GM23338 (cell line): ENCODE results near the gene LCN12. TPM values are rescaled to one million over a fixed set of nuclear protein-coding genes. Genes with fewer than 3 reads are reported as not detected.

Experiments
- ATAC-seq: fragments of 200-7000 bp; cut with Tn5 transposase; 3 replicates; pipeline ENCODE4 v1.9.1; 2020
- DNase-seq: peaks from one replicate; pipeline ENCODE4 v3.0.0-alpha.2; 2015; ENCODE audit warnings: low spot score
- H2AFZ ChIP-seq: fragments of 200-600 bp; sonication (generic); 2 replicates; pipeline ENCODE4 v1.8.0; 2016; ENCODE audit warnings: antibody characterized with exemption, mild to moderate bottlenecking, moderate library complexity
- H3F3A ChIP-seq: fragments of 200-600 bp; sonication (generic); replicated peaks from 2 replicates; pipeline ENCODE4 v1.8.0; 2017; ENCODE audit warnings: antibody characterized with exemption, mixed run types, low read depth
- H3K27ac ChIP-seq: fragments of 200-600 bp; sonication (generic); 2 replicates; pipeline ENCODE4 v1.6.1; 2016; ENCODE audit warnings: low read depth
- H3K27me3 ChIP-seq: fragments of 200-600 bp; sonication (generic); 2 replicates; pipeline ENCODE4 v1.8.0; 2016; ENCODE audit warnings: mild to moderate bottlenecking, mixed run types, moderate library complexity; ENCODE audit not compliant: insufficient read depth
- H3K36me3 ChIP-seq: fragments of 200-600 bp; sonication (generic); 2 replicates; pipeline ENCODE4 v1.8.0; 2016; ENCODE audit warnings: mild to moderate bottlenecking; ENCODE audit not compliant: insufficient read depth
- H3K4me1 ChIP-seq: fragments of 200-600 bp; sonication (generic); 2 replicates; pipeline ENCODE4 v1.8.0; 2016; ENCODE audit warnings: mild to moderate bottlenecking, moderate library complexity; ENCODE audit not compliant: insufficient read depth
- H3K4me2 ChIP-seq: fragments of 200-600 bp; sonication (generic); 2 replicates; pipeline ENCODE4 v1.7.1; 2017; ENCODE audit warnings: mixed run types
- H3K4me3 ChIP-seq: fragments of 200-600 bp; sonication (generic); 2 replicates; pipeline ENCODE4 v1.6.1; 2016; ENCODE audit warnings: mixed run types
- H3K79me2 ChIP-seq: fragments of 200-600 bp; sonication (generic); replicated peaks from 2 replicates; pipeline ENCODE4 v1.8.0; 2017; ENCODE audit warnings: mild to moderate bottlenecking; ENCODE audit not compliant: insufficient read depth
- H3K9me2 ChIP-seq: fragments of 200-600 bp; sonication (generic); 2 replicates; pipeline ENCODE4 v1.8.0; 2017; ENCODE audit not compliant: insufficient read depth
- H4K20me1 ChIP-seq: fragments of 200-600 bp; sonication (generic); replicated peaks from 2 replicates; pipeline ENCODE4 v1.8.0; 2017; ENCODE audit warnings: mild to moderate bottlenecking; ENCODE audit not compliant: insufficient read depth
- H3K27ac Mint-ChIP-seq: 2 replicates; pipeline ENCODE4 v1.8.0; 2020; ENCODE audit warnings: inconsistent platforms, mild to moderate bottlenecking, moderate library complexity, mixed read lengths
- H3K27me3 Mint-ChIP-seq: 3 replicates; pipeline ENCODE4 v1.8.0; 2022; ENCODE audit warnings: low read depth, mild to moderate bottlenecking, moderate library complexity, mixed read lengths, inconsistent platforms; ENCODE audit not compliant: insufficient read depth, poor library complexity
- H3K36me3 Mint-ChIP-seq: 3 replicates; pipeline ENCODE4 v1.8.0; 2021; ENCODE audit warnings: low read depth, mild to moderate bottlenecking, inconsistent platforms, moderate library complexity, mixed read lengths
- H3K4me1 Mint-ChIP-seq: 3 replicates; pipeline ENCODE4 v1.8.0; 2020; ENCODE audit warnings: mild to moderate bottlenecking, inconsistent platforms, mixed read lengths
- H3K4me3 Mint-ChIP-seq: 3 replicates; pipeline ENCODE4 v1.8.0; 2021; ENCODE audit warnings: moderate library complexity, mild to moderate bottlenecking, inconsistent platforms, mixed read lengths
- H3K9me3 Mint-ChIP-seq: 3 replicates; pipeline ENCODE4 v1.8.0; 2020; ENCODE audit warnings: moderate library complexity, mild to moderate bottlenecking, inconsistent platforms, mixed read lengths
- EZH2 ChIP-seq: fragments of 200-600 bp; sonication (generic); IDR thresholded peaks from one replicate; pipeline ENCODE4 v1.8.0; 2017; ENCODE audit warnings: antibody characterized with exemption, mild to moderate bottlenecking, low read depth; ENCODE audit not compliant: unreplicated experiment
- NANOG ChIP-seq: IDR thresholded peaks from 2 replicates; pipeline ENCODE4 v1.6.1; 2016; ENCODE audit warnings: antibody characterized with exemption, borderline replicate concordance
- STAT1 ChIP-seq: IDR thresholded peaks from one replicate; pipeline ENCODE4 v1.6.1; 2016; ENCODE audit warnings: antibody characterized with exemption; ENCODE audit not compliant: unreplicated experiment
- ZNF114 ChIP-seq: fragments of 250-450 bp; sonication (Bioruptor Pico); IDR thresholded peaks from 2 replicates; pipeline ENCODE4 v1.5.0; 2020; ENCODE audit warnings: mild to moderate bottlenecking, moderate library complexity
- ZNF331 ChIP-seq: fragments of 250-450 bp; sonication (Bioruptor Pico); IDR thresholded peaks from 2 replicates; pipeline ENCODE4 v1.5.0; 2020; ENCODE audit warnings: low read depth, mild to moderate bottlenecking, moderate library complexity
- polyA plus RNA-seq: library from polyadenylated mRNA; unstranded; fragments of >200 nt; fragmentation: Nextera tagmentation; extraction: Ambion mirVana; gene quantifications from 2 replicates; pipeline ENCODE4 v1.2.1, GENCODE V29; 2016
- total RNA-seq: library from RNA; depleted of rRNA; stranded (reverse); fragments of >200 nt; shearing (Covaris generic); gene quantifications from 2 replicates; pipeline ENCODE4 v1.2.3, GENCODE V29; 2014
- TF ChIP-seq, protein P1 (sequence below): IDR thresholded peaks from one replicate; pipeline ENCODE4 v1.6.1; 2018; ENCODE audit warnings: antibody characterized with exemption; ENCODE audit not compliant: unreplicated experiment
- TF ChIP-seq, protein P2 (sequence below), 2 experiments: fragments of 200-600 bp in 1 of 2; sonication (generic) in 1 of 2; conservative IDR thresholded peaks; 2 replicates each; pipeline versions ENCODE4 v1.5.1 to v1.6.1; 2016 to 2017; ENCODE audit warnings: antibody characterized with exemption in 2 of 2, low read depth in 2 of 2, mild to moderate bottlenecking in 2 of 2, moderate library complexity in 1 of 2
- TF ChIP-seq, protein P3 (sequence below): IDR thresholded peaks from 2 replicates; pipeline ENCODE4 v1.6.1; 2016; ENCODE audit warnings: antibody characterized with exemption

The LCN12 gene
- total and polyA plus RNA-seq, 2 experiments from 2014 or later: 0.39 to 0.69 TPM

DNA sequence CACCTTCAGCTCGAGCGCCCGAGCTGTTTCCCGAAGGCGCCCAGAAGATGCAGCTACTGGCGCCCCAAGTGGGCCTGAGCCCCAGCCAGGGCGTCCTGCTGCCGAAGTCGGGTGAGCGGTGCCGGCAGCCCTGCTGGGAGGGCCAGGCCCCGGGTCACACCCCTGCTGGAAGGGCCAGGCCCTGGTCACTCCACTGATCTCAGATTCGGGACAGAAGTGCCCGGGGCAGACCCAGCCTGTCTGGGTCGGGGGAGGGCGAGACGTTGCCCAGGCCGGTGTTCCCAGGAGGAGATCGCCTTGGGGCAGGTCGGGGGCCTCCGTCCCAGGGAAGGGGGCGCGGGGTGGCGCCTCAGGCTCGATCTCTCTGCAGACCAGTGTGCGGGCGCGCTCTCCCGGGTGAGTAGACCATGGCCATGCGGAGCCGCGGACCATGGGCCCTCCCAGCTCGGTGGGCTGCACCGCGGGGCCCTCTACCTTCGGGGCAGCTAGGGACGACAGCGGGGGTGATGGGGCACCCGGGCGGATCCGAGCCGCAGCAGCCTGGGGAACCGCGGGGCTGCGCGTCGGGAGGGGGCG, 33.0 kb downstream of the LCN12 start:
- no peak overlapping the region for H3K27ac Mint-ChIP-seq
- H3K4me2 ChIP-seq: peak overlapping the region; percentile 93

DNA sequence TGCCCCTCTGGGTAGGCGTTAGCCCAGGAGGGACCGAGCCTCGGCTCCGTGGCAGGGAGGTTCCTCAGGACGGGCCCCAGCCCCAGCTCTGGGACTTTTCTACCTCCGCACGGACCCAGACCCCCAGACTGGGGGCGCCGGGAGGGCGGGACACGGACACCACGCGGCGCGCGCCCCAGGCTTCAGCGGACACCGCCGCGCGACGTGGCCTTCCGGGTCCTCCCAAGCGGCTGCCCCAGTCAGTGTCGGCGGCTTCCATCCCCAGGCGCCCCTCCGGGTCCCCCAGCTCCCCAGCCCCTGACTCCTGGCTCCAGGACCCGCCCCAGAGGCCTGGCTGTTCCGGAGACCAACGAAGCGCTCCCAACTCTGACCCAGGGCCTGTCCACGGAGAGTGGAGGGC, 33.8 kb downstream of the LCN12 start:
- Histone ChIP-seq H2AFZ (peak overlapping the region; percentile 74; the same call in 1 of the 2 replicates), H3F3A (no peaks in the 10 kb centered on the region), H3K27ac (no peak overlapping the region), H3K4me2 (peak overlapping the region; percentile 93), H3K9me2 (no peaks in the 10 kb centered on the region), H3K27me3 (peaks cover 45% of the 10 kb centered on the region), H4K20me1 (no peaks in the 10 kb centered on the region), H3K4me1 (peaks cover 3% of the 10 kb centered on the region; the same call in 1 of the 2 replicates), H3K36me3 (no peaks in the 10 kb centered on the region), H3K4me3 (peak overlapping the region; percentile 68), H3K79me2 (no peaks in the 10 kb centered on the region)
- no peaks in the 10 kb centered on the region; the same call in 2 of the 3 replicates for H3K4me1 Mint-ChIP-seq
- H3K9me3 Mint-ChIP-seq: peaks cover 5% of the 10 kb centered on the region
- no peaks in the 10 kb centered on the region; the same call in 2 of the 3 replicates for H3K36me3 Mint-ChIP-seq
- peak; percentile 32 for ATAC-seq
- H3K27ac Mint-ChIP-seq: no peak overlapping the region
- H3K27me3 Mint-ChIP-seq: peaks cover 29% of the 10 kb centered on the region
- H3K4me3 Mint-ChIP-seq: peak overlapping the region; percentile 50; the same call in 1 of the 3 replicates
- DNase-seq: peak; percentile 47
- no peak for TF ChIP-seq ZNF114 (CRISPR knock-in tag)
- TF ChIP-seq, protein P1, sequence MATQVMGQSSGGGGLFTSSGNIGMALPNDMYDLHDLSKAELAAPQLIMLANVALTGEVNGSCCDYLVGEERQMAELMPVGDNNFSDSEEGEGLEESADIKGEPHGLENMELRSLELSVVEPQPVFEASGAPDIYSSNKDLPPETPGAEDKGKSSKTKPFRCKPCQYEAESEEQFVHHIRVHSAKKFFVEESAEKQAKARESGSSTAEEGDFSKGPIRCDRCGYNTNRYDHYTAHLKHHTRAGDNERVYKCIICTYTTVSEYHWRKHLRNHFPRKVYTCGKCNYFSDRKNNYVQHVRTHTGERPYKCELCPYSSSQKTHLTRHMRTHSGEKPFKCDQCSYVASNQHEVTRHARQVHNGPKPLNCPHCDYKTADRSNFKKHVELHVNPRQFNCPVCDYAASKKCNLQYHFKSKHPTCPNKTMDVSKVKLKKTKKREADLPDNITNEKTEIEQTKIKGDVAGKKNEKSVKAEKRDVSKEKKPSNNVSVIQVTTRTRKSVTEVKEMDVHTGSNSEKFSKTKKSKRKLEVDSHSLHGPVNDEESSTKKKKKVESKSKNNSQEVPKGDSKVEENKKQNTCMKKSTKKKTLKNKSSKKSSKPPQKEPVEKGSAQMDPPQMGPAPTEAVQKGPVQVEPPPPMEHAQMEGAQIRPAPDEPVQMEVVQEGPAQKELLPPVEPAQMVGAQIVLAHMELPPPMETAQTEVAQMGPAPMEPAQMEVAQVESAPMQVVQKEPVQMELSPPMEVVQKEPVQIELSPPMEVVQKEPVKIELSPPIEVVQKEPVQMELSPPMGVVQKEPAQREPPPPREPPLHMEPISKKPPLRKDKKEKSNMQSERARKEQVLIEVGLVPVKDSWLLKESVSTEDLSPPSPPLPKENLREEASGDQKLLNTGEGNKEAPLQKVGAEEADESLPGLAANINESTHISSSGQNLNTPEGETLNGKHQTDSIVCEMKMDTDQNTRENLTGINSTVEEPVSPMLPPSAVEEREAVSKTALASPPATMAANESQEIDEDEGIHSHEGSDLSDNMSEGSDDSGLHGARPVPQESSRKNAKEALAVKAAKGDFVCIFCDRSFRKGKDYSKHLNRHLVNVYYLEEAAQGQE: no peak
- TF ChIP-seq, protein P2, sequence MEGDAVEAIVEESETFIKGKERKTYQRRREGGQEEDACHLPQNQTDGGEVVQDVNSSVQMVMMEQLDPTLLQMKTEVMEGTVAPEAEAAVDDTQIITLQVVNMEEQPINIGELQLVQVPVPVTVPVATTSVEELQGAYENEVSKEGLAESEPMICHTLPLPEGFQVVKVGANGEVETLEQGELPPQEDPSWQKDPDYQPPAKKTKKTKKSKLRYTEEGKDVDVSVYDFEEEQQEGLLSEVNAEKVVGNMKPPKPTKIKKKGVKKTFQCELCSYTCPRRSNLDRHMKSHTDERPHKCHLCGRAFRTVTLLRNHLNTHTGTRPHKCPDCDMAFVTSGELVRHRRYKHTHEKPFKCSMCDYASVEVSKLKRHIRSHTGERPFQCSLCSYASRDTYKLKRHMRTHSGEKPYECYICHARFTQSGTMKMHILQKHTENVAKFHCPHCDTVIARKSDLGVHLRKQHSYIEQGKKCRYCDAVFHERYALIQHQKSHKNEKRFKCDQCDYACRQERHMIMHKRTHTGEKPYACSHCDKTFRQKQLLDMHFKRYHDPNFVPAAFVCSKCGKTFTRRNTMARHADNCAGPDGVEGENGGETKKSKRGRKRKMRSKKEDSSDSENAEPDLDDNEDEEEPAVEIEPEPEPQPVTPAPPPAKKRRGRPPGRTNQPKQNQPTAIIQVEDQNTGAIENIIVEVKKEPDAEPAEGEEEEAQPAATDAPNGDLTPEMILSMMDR (conservative IDR thresholded peaks at IDR 0.05; ENCODE audit: low read depth in 2 of 2): no peak
- TF ChIP-seq STAT1: no peak
- no peak for TF ChIP-seq ZNF331 (CRISPR knock-in tag)
- no peak for TF ChIP-seq NANOG

More for the DNA sequence above, 33.0 kb downstream of the LCN12 start:
- H2AFZ ChIP-seq: peak overlapping the region; percentile 94
- H3K9me2 ChIP-seq: no peaks in the 10 kb centered on the region
- H3K79me2 ChIP-seq: no peaks in the 10 kb centered on the region
- Mint-ChIP-seq H3K4me3 (peak overlapping the region; percentile 46; the same call in 2 of the 3 replicates), H3K27me3 (peaks cover 27% of the 10 kb centered on the region), H3K36me3 (no peaks in the 10 kb centered on the region; the same call in 2 of the 3 replicates), H3K4me1 (no peaks in the 10 kb centered on the region; the same call in 2 of the 3 replicates), H3K9me3 (no peaks in the 10 kb centered on the region)
- DNase-seq: peak; percentile 53
- no peaks in the 10 kb centered on the region for H4K20me1 ChIP-seq
- TF ChIP-seq, protein P2 (conservative IDR thresholded peaks at IDR 0.05; ENCODE audit: low read depth in 2 of 2): no peak
- TF ChIP-seq ZNF114 (CRISPR knock-in tag) (no peak), EZH2 (peak; percentile 39)
- TF ChIP-seq, protein P3, sequence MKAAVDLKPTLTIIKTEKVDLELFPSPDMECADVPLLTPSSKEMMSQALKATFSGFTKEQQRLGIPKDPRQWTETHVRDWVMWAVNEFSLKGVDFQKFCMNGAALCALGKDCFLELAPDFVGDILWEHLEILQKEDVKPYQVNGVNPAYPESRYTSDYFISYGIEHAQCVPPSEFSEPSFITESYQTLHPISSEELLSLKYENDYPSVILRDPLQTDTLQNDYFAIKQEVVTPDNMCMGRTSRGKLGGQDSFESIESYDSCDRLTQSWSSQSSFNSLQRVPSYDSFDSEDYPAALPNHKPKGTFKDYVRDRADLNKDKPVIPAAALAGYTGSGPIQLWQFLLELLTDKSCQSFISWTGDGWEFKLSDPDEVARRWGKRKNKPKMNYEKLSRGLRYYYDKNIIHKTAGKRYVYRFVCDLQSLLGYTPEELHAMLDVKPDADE: no peak
- peaks cover 3% of the 10 kb centered on the region; the same call in 1 of the 2 replicates for H3K4me1 ChIP-seq
- no peaks in the 10 kb centered on the region for H3F3A ChIP-seq
- peak overlapping the region; percentile 68 for H3K4me3 ChIP-seq
- H3K36me3 ChIP-seq: no peaks in the 10 kb centered on the region
- no peak overlapping the region for H3K27ac ChIP-seq
- H3K27me3 ChIP-seq: peaks cover 39% of the 10 kb centered on the region
- peak; percentile 55 for ATAC-seq
